ENCODE measurements around the gene PLEKHA8. TPM values are rescaled to one million over a fixed set of nuclear protein-coding genes. Genes with fewer than 3 reads are reported as not detected.

PLEKHA8 gene
- total RNA-seq, 2 experiments from 2014 or later = 11.0 to 31.7 TPM

GRCh38 chr7:29995652-29996051 lies 32.6 kb upstream of the PLEKHA8 start:
- H3K36me3 ChIP-seq (ENCODE audit: insufficient read depth, low read length) = no peaks in the 10 kb centered on the region; the same call in 1 of the 2 replicates
- H3K79me2 ChIP-seq (ENCODE audit: insufficient read depth, low read depth, low read length) = no peaks in the 10 kb centered on the region
- no peak overlapping the region for H3K4me2 ChIP-seq (ENCODE audit: low read length)
- no peaks in the 10 kb centered on the region for H3K4me1 ChIP-seq (ENCODE audit: insufficient read depth, low read length, poor library complexity, severe bottlenecking)
- ChIA-PET CTCF (ENCODE audit: unreplicated experiment) (no interaction called here), POLR2A (interaction anchor here (1.3 kb wide), 1 partner anchor 9 kb away, joined by 5 read pairs; no protein-coding TSS in a partner anchor)
- peaks cover 33% of the 10 kb centered on the region for H3K9me3 ChIP-seq (ENCODE audit: low read length)
- TF ChIP-seq CTCF (conservative IDR thresholded peaks at IDR 0.05; ENCODE audit: low read length) = no peak
- TF ChIP-seq EZH2phosphoT487 (IDR thresholded peaks at IDR 0.05; ENCODE audit: borderline replicate concordance, low read depth, low read length) = no peak
- intact Hi-C loops (cut with micrococcal nuclease; ENCODE audit: unreplicated experiment) = no loop called here
- no peaks in the 10 kb centered on the region for H3K9me2 ChIP-seq (ENCODE audit: insufficient read depth, low read length)
- no peak overlapping the region for H2AFZ ChIP-seq (ENCODE audit: low read length)
- no peak overlapping the region for H3K27ac ChIP-seq (ENCODE audit: low read depth, low read length, poor library complexity, severe bottlenecking)
- no TSS peak for BruUV-seq (replicated peaks)
- no peak for DNase-seq (ENCODE audit: low spot score)
- H4K20me1 ChIP-seq (ENCODE audit: insufficient read depth, low read length) = no peaks in the 10 kb centered on the region
- no peak overlapping the region for H3K4me3 ChIP-seq (ENCODE audit: low read depth, low read length, poor library complexity, severe bottlenecking)

GRCh38 chr7:29996321-29996720 lies 31.9 kb upstream of the PLEKHA8 start:
- DNase-seq (ENCODE audit: low spot score) = no peak
- TF ChIP-seq CTCF (conservative IDR thresholded peaks at IDR 0.05; ENCODE audit: low read length) = no peak
- no peak for TF ChIP-seq EZH2phosphoT487 (IDR thresholded peaks at IDR 0.05; ENCODE audit: borderline replicate concordance, low read depth, low read length)
- H3K36me3 ChIP-seq (ENCODE audit: insufficient read depth, low read length) = no peaks in the 10 kb centered on the region; the same call in 1 of the 2 replicates
- H4K20me1 ChIP-seq (ENCODE audit: insufficient read depth, low read length) = no peaks in the 10 kb centered on the region
- H3K4me1 ChIP-seq (ENCODE audit: insufficient read depth, low read length, poor library complexity, severe bottlenecking) = no peaks in the 10 kb centered on the region
- intact Hi-C loops (cut with micrococcal nuclease; ENCODE audit: unreplicated experiment) = no loop called here
- H3K9me2 ChIP-seq (ENCODE audit: insufficient read depth, low read length) = no peaks in the 10 kb centered on the region
- CTCF ChIA-PET (ENCODE audit: unreplicated experiment) = no interaction called here
- no peak overlapping the region for H3K27ac ChIP-seq (ENCODE audit: low read depth, low read length, poor library complexity, severe bottlenecking)
- POLR2A ChIA-PET = interaction anchor here (0.8 to 1.3 kb wide), 2 partner anchors 8 to 65 kb away, joined by 3 to 5 read pairs; no protein-coding TSS in a partner anchor
- no peak overlapping the region for H3K4me3 ChIP-seq (ENCODE audit: low read depth, low read length, poor library complexity, severe bottlenecking)
- BruUV-seq (replicated peaks) = no TSS peak
- no peaks in the 10 kb centered on the region for H3K79me2 ChIP-seq (ENCODE audit: insufficient read depth, low read depth, low read length)
- H2AFZ ChIP-seq (ENCODE audit: low read length) = no peak overlapping the region
- peaks cover 33% of the 10 kb centered on the region for H3K9me3 ChIP-seq (ENCODE audit: low read length)
- no peak overlapping the region for H3K4me2 ChIP-seq (ENCODE audit: low read length)

GRCh38 chr7:29998489-29998888 lies 29.7 kb upstream of the PLEKHA8 start:
- no peak overlapping the region for H3K4me3 ChIP-seq (ENCODE audit: low read depth, low read length, poor library complexity, severe bottlenecking)
- DNase-seq (ENCODE audit: low spot score) = no peak
- H4K20me1 ChIP-seq (ENCODE audit: insufficient read depth, low read length) = no peaks in the 10 kb centered on the region
- H3K36me3 ChIP-seq (ENCODE audit: insufficient read depth, low read length) = no peaks in the 10 kb centered on the region; the same call in 1 of the 2 replicates
- no peaks in the 10 kb centered on the region for H3K9me2 ChIP-seq (ENCODE audit: insufficient read depth, low read length)
- H3K9me3 ChIP-seq (ENCODE audit: low read length) = peaks cover 22% of the 10 kb centered on the region; the same call in 1 of the 2 replicates
- H3K4me1 ChIP-seq (ENCODE audit: insufficient read depth, low read length, poor library complexity, severe bottlenecking) = no peaks in the 10 kb centered on the region
- no peak overlapping the region for H2AFZ ChIP-seq (ENCODE audit: low read length)
- ChIA-PET CTCF (ENCODE audit: unreplicated experiment) (no interaction called here), POLR2A (interaction anchor here (0.6 to 1.2 kb wide), 2 partner anchors 14 to 132 kb away, joined by 3 read pairs; no protein-coding TSS in a partner anchor)
- no peak overlapping the region for H3K4me2 ChIP-seq (ENCODE audit: low read length)
- no TSS peak for BruUV-seq (replicated peaks)
- intact Hi-C loops (cut with micrococcal nuclease; ENCODE audit: unreplicated experiment) = no loop called here
- H3K27ac ChIP-seq (ENCODE audit: low read depth, low read length, poor library complexity, severe bottlenecking) = no peak overlapping the region
- H3K79me2 ChIP-seq (ENCODE audit: insufficient read depth, low read depth, low read length) = no peaks in the 10 kb centered on the region
- no peak for TF ChIP-seq EZH2phosphoT487 (IDR thresholded peaks at IDR 0.05; ENCODE audit: borderline replicate concordance, low read depth, low read length)
- no peak for TF ChIP-seq CTCF (conservative IDR thresholded peaks at IDR 0.05; ENCODE audit: low read length)
